ENCODE measurements around the gene SLC9B1.

Gene SLC9B1, protein sequence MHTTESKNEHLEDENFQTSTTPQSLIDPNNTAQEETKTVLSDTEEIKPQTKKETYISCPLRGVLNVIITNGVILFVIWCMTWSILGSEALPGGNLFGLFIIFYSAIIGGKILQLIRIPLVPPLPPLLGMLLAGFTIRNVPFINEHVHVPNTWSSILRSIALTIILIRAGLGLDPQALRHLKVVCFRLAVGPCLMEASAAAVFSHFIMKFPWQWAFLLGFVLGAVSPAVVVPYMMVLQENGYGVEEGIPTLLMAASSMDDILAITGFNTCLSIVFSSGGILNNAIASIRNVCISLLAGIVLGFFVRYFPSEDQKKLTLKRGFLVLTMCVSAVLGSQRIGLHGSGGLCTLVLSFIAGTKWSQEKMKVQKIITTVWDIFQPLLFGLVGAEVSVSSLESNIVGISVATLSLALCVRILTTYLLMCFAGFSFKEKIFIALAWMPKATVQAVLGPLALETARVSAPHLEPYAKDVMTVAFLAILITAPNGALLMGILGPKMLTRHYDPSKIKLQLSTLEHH

DNA sequence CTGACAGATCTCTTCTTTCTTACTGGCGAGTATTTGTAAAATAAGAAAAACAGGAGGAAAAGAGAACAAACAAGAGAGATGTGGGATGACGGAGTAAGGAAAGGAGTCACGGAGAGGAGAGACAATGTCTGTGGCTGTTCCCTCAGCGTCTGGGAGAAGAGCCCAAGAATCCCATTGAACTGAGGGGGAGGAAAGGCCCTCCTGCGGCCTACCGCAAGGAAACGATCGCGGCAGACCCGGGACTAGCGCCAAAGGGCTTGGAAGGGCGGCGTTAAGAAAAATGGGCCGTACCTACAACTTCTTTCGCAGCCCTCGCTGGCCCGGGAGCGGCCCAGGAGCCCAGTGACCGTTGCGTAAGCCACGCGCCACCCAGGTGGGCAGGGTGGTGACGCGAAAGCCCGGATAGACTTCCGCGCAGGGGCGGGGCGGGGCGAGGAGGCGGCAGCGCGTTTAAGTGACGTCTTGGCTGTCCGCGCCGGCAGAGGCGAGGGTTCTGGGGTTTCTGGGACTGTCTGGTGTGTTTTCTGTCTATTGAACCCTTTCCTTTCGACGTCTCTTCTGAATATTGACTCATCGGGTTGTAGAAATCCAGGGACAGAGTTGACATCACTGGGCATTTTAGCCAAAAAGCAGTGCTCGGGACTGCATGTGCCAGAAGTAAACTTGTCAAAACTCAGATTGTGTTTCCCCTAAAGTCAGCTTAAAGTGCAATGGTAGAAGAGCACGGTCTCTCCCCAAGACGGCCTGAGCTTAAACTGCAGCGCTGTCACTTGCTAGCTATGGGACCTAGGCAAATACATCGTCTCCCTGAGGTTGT is at the start of gene SLC9B1:
Gene SLC9B1 (minus strand): TSS at position 398 of the 817 bp plus-strand sequence. CDS start 27,994 bp downstream, outside the sequence.
- peak; percentile 58 for DNase-seq

DNA sequence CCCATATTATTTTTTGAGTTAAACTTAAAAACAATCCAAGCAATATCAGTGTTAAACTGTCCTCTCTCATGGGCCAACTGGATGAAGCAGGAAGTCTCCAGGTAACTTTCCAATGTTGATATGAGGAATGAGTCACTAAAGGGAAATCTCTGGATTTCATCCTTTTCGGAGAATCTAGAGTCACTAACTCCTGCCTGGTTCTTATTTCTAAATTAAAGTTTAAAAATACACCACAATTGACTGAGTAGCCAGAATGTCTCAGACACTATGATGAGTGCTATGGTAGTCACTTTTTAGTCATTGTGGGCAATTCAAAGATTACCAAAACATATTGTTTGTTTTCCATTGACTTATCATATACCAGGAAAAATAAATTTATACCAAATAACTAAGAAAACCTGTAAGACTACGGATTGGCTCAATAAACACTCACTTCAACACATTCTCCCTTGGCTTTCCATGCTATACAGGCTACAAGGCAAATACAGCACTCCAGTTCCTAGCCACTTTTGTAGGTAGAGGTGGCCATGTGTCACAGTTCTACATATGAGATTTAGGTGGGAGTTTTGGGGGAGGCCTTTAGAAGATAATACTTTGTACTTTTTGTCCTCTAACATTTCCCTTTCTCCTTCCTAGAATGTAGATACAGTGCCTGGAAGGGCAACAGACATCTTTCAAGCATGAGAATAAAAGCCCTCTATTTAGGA is 48.5 kb upstream of the SLC9B1 start:
- DNase-seq, result no peak

DNA sequence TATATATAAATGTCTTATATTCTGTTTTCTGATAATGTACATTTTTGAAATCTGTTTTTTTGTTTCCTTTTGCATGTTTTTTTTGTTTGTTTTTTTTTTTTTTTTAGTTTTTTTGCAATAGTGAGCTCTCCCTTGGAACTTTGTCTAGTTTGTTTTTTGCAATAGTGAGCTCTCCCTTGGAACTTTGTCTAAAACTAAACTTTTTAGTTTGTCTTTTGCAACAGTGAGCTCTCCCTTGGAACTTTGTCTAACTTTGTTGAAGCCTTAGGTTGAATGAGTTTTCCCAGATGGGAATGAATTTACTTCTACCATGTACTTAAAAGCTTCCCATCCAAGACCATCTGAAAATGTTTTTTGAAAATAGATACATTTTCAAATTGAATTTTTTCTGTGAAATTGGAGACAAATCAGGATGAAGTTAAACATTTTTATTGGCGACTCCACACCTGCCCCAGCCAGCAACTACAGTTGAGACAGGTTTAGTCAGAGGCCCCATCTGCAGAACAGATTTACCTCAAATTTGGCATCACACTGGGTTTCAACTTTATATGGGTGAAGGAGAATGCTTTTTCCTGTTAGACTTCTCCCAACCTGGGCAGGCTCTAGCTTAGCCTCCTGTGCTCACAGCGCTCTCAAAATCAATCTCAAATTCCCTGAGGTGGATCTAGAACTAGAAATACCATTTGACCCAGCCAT is 41.1 kb upstream of the SLC9B1 start:
- no peak for DNase-seq

DNA sequence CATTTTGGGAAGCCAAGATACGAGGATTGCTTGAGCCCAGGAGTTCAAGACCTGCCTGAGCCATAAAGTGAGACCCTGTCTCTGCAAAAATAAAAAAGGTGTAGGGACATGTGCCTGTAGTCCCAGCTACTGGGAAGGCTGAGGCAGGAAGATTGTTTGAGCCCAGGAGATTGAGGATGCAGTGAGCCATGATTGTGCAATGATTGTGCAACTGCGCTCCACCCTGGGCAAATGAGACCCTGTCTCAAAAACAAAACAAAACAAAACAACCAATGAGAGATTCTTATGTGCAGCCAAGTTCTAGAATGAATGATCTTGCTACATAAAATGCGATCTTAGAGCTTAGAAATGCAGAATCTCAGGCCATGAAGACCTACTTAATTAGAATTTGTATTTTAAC is 34.5 kb upstream of the SLC9B1 start:
- DNase-seq, result no peak

DNA sequence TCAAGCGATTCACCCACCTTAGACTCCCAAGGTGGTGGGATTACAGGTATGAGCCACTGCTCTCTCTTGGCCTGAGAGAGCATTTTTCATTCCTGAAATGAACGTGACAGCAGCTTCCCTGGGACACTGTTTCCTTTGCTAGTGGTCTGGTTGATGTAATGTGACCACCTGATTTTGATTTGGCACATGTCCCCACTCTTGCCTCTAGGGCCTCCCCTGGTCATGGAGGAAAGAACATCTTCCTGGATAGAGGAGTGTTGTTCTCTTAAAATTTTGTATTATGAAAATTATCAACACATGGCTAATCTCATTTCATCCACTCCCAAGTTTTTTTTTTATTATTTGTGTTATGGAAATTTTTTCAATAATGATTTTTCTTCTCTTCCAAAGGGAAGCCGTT is 33.3 kb upstream of the SLC9B1 start:
- no peak for DNase-seq

DNA sequence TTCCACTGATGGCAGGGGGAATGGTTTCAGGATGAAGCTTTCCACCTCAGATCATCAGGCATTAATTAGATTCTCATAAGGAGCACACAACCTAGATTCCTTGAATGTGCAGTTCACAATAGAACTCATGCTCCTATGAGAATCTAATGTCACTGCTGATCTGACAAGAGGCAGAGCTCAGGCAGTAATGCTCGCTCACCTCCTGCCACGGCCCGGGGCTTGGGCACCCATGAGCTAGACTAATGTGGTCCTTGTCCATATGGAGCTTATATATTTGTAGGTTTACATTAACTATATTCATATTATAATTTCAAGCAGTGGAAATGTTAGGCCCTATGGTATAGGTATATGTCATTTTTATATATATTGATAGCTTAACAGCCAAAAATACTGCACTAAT is 32.6 kb upstream of the SLC9B1 start:
- DNase-seq, result no peak

DNA sequence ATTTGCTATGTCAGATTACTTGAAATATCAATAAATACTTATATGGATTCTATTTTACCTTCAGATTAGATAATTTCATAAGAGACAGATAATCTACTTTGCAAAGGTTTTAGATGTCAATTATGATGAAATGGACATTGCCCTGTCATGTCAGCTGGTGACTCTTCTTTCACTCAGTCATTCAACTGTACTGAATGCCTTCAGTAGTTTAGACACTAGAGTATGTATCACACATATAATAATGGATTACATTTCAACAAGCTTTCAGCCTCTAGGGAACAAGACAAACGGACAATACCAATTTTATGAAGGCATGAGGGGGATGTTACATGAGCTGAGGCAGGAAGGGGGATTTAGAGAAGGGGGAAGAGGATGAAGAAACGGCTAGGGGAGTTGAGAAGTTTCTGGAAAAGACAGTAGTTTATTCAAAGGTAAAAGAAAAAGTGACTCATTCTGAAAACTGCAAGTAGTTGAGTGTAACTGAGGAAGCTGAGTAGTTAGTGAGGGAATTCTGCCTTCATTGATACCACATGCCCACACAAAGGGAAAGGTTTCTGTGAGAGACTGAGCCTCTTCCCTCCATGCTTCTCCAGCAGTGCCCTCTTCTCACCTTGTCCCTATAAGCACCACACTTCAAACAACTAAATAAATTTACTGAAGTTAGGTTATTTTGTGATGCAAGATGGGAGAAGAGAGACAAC is 31.4 kb upstream of the SLC9B1 start:
- no peak for DNase-seq

DNA sequence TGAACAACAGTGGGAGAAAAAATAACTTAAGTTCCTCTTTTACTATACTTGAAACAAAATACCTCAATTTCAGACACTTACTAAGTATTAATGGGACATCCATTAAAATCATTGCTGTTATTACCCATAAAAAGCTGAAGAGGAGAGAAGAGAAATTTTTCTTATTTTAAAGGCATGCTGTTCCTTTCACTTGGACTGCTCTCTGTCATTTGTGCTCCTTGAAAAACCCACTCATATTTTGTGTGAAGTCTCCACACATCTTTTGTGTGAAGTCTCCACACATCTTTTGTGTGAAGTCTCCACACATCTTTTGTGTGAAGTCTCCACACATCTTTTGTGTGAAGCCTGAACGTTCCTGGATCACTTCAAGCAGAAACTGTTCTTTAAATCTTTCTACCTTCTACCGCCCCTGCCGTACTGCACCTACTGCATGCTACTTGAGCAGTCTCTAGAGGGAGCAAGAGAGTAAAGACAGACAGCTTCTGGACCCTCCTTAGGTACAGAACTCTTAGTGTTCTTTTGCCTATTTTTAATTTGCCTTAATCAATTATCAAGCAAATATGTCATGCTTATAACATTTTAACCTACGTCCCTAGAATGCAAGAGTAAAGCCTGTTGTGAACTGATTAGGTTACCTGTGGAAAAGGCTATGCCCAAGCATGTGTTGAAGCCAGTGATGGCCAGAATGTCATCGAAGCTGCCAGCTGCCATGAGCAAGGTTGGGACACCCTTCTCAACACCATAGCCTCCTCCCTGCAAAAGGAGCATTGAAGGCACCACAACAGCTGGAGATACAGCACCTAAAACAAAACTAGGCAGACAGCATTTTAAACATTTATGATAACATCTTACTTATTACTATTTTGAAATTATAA is 27.1 kb upstream of the SLC9B1 start:
- no peak for DNase-seq

DNA sequence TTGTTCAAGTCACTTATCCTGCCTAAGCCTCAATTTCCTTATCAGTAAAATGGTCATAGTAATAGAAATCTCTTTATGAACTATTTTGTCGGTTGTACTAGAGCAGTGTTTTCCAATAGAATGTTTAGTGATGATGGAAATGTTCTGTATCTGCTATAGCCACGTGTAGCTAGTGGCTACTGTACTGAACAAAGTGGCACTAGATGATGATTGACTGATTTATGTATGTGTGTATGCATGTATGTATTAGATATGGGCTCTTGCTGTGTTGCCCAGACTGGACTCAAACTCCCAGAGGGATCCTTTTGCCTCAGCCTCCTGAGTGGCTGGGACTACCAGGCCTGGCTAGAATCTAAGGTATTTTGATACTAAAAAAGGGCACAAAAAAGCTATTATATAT is 24.7 kb upstream of the SLC9B1 start:
- no peak for DNase-seq

DNA sequence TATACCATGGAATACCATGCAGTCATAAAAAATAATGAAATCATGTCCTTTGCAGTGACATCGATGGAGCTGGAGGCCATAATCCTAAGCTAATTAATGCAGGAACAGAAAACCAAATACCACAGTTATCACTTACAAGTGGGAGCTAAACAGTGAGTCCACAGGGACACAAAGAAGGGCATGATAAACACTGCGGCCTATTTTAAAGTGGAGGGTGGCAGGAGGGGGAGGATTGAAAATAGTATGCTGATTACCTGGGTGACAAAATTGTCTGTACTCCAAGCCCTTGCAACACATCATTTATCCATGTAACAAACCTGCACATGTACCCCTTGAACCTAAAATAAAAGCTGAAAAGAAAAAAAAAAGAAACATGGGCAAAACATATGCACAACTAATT is 16.7 kb upstream of the SLC9B1 start:
- DNase-seq, result no peak

DNA sequence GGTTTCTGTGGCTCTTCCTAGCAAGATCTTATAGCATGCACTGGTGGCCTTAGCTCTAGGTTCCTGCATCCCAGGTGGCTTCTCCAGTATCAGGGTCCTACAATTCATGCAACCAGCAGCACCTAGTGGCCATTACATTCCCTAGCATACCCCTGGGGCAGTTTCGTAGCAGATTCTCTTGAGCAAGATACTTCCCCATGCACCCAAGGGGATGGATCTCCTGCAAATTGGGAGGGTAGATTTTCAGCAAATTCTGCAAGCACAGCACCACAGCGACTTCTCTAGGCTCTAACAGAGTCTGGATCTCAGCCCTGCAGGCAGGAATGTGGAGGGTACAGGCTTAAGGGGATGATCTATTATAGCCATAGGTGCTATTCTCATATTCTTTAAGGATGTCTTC is 13.1 kb upstream of the SLC9B1 start:
- no peak for DNase-seq

DNA sequence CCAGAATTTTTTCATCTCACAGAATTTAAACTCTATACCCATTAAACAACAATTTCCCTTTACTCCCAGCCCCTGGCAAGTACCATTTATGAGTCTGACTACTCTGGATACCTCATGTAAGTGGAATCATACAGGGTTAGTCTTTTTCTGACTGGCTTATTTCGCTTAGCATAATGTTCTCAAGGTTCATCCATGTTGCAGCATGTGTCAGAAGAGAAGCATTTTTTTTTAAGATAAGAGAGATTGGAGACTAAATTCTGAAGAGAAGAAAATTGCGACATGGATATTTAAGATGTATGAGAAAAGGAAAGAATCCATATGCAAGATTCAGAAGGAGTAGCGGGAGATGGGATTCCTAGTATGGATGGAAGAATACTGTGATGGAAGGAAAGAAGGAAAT is 11.3 kb upstream of the SLC9B1 start:
- no peak for DNase-seq

DNA sequence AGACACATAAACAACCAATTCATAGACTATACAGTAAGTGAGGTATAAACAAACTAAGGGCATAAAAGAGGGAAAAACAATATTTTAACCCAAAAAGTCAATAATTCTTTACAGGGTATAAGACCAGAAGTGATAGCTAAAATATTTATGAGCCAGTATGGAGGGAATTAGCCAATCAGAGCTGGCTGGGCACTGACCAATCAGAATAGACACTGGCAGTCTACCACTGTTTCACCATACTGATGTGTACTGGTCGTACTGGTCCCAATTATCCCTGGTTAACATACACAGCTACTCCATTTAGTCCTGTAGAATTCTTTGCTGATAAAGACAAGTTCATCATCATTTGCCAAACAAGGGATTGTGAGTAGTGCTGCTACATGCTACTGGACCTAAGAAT is 9.8 kb upstream of the SLC9B1 start:
- no peak for DNase-seq

DNA sequence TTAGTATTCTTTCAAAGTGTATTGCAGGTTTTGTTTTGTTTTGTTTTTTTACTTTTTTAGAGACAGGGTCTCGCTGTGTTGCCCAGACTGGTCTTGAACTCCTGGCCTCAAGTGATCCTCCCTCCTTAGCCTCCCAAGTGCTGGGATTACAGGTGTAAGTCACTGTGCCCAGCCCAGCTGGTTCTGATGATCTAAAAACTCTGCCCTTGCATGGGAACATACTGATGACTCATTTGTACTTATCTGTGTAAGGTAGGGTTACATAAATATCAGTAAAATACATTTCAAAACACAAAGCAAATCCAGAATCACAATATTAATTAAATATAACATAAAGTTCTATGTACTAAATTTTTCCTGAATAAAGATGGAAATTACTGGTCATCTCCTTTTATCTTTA is 7.4 kb upstream of the SLC9B1 start:
- DNase-seq, result no peak

DNA sequence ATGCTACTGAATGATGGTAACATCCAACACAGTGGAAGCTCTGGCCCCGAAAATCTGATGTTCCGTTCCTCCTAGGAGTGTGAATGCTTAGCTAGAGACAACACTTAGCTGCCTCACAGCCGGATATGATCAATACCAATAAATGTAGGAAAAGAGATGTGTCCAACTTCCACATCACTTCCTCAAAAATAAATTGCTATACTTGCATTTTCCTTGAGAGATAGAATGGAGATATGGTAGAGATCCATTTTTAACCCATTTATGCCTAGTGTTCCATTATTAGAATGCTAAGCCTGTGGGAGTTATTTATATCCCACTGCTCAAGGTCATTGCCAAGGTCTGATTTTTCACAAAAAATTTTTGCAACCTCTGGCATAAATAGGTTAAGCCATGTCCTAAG is 5.5 kb upstream of the SLC9B1 start:
- no peak for DNase-seq

DNA sequence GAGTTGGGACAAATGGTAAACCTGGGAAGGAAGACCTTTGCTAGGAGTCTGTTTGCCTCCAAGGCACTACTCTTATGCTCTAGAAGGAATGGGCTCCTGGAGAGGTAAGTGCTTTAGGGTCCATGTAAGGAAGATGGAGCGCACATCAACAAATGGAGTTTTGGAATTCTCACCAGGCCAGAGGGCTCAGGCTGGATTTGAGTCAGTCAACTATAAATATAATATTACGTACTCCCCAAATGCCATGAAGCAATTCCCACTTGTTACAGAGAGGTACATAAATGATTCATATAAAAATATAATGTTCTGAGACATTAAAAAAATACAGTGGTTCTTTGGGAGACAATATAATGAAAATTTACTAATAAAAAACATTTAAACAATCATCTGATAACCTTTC is 1.6 kb upstream of the SLC9B1 start:
- no peak for DNase-seq

DNA sequence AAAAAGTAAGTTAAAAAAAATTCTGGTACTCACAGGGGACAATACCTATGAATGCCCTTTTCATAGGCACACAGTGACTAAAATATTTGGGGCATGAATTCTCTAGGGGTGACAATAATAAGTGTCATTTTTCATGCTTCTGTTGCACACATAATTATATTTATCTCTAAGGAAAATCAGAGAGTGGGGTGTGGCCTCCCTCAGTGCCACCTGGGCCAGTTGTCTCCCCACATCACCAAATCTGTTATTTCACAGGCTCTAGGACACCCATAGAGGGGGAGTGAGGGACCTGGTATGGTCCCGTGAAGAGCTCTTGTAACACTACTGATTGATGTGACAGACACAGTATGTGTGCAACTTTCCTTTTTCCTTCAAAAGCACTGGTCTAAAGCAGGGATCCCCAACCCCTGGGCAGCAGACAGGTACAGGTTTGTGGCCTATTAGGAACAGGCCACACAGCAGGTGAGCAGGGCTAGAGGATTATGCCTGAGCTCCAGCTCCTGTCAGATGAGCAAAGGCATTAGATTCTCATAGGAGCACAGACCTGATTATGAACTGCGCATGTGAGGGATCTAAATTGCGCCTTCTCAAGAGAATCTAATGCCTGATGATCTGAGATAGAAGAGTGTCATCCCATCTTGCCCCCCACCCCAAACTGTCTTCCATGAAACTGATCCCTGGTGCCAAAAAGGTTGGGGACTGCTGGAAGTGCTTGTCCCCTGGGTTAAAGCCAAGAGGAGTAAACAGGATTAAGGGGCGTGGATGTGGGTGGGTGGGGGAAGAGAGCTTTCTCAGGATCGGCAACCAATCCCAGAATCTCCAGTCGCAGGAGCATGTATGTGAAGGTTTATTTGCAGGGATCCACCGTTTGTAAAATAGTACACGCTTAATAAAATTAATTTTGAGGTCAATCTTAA is 856 bp downstream of the SLC9B1 start:
- no peak for DNase-seq

DNA sequence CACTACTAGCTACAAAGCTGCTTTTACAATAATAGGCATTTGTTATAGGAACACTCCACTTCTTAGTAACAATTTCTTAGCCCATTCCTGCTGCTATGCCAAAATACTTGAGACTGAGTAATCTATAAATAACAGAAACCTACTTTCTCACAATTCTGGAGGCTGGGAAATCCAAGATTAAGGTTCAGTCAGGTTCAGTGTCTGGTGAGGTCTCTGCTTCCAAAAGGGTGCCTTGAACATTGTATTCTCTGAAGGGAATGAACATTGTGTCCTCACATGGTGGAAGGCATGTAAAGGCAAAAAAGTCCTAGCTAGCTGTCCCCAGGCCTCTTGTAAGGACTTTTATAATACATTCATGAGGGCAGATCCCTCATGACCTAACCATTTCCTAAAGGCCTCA is 7.0 kb downstream of the SLC9B1 start:
- DNase-seq, result no peak

DNA sequence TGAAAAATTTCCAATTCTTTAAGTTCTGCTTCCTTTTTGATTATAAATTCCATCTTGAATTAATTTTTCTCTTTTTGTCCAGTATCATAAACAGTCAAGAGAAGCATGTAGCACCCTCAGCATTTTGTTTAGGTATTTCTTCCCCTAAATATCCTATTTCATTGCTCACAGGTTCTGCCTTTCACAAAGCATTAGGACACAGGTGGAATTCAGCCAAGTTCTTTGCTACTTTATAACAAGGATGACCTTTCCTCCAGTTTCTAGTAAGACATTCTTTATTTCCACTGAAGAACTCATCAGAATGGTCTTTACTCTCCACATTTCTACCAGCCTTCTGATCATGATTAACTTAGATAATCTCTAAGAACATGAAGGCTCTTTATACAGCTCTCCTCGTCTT is 7.4 kb downstream of the SLC9B1 start:
- no peak for DNase-seq
